Lower leg skin (tissue), 4 donors: ENCODE measurements around the gene STK38. TPM values are rescaled to one million over a fixed set of nuclear protein-coding genes. Genes with fewer than 3 reads are reported as not detected.
"Not testable (repeated sequence)": the region's sequence is repeated elsewhere in the genome, so short reads cannot be mapped to it uniquely, and the experiment has no call there.

ENCODE experiments used
- DNase-seq, 2 donors: peaks; one replicate each; pipeline ENCODE4 v3.0.0-alpha.2; 2019; ENCODE audit warnings: low spot score in 2 of 2
- H3K4me3 ChIP-seq: fragments of 200-600 bp; sonication (generic); 2 replicates; pipeline ENCODE4 v1.5.1; 2017; ENCODE audit warnings: mild to moderate bottlenecking, low read depth; ENCODE audit not compliant: poor library complexity, severe bottlenecking
- CTCF ChIP-seq, 3 donors: fragments of 450-650 bp; IDR thresholded peaks; one replicate each; pipeline ENCODE4 v1.5.1; 2016; ENCODE audit warnings: antibody characterized with exemption in 3 of 3, mild to moderate bottlenecking in 3 of 3, moderate library complexity in 2 of 3
- POLR2A ChIP-seq, 2 donors: fragments of 450-650 bp; IDR thresholded peaks; one replicate each; pipeline ENCODE4 v1.6.1; 2016 to 2017; ENCODE audit warnings: antibody characterized with exemption in 2 of 2, mild to moderate bottlenecking in 1 of 2, moderate library complexity in 1 of 2
- WGBS, 2 donors: methylation state at CpG; one replicate each; pipeline ENCODE4 v1.1.5; 2018; 5-methylcytosine and 5-hydroxymethylcytosine counted together
- intact Hi-C: fragments of 100-400 bp; cut with DNase I; formaldehyde crosslinking; loops from one replicate; pipeline ENCODE4 v1.15.0; 2023; ENCODE audit warnings: low total_unique reads
- total RNA-seq, 4 donors: library from RNA; depleted of rRNA; stranded (reverse); fragments of >200 nt; gene quantifications; one replicate each; pipeline ENCODE4 v1.1.0, GENCODE V29; 2016

Gene STK38
- total RNA-seq, 4 donors from 2014 or later: 27.1 to 37.4 (median 30.6) TPM

GRCh38 chr6:36580184-36580526, 32.9 kb upstream of the STK38 start:
- WGBS, 2 donors: 66 to 81% methylated on average over 8 of the region's 8 CpGs
- intact Hi-C loops: no loop called here
- H3K4me3 ChIP-seq: no peak overlapping the region
- DNase-seq: peak in 1 of 2 donors; percentile 61
- TF ChIP-seq CTCF (IDR thresholded peaks at IDR 0.05) (no peak), POLR2A (IDR thresholded peaks at IDR 0.05) (no peak)

- intact Hi-C loops: no loop called here
- H3K4me3 ChIP-seq: no peak overlapping the region
- no peak for TF ChIP-seq POLR2A (IDR thresholded peaks at IDR 0.05)
- no peak for TF ChIP-seq CTCF (IDR thresholded peaks at IDR 0.05)
- no peak for DNase-seq
- 92 to 100% methylated on average over 4 of the region's 4 CpGs for WGBS, 2 donors
These were observed 31.2 kb upstream of the STK38 start for GRCh38 chr6:36578431-36578830.

- no peak for TF ChIP-seq POLR2A (IDR thresholded peaks at IDR 0.05)
- TF ChIP-seq CTCF (IDR thresholded peaks at IDR 0.05): no peak
- intact Hi-C loops: no loop called here
- H3K4me3 ChIP-seq: no peak overlapping the region
- WGBS, 2 donors: 89 to 90% methylated on average over 5 of the region's 5 CpGs
- no peak for DNase-seq
These were observed 30.8 kb upstream of the STK38 start for GRCh38 chr6:36578030-36578429.

- peak in 1 of 2 donors; percentile 40 for DNase-seq
- 17 to 31% methylated on average over 2 of the region's 2 CpGs for WGBS, 2 donors
- H3K4me3 ChIP-seq: no peak overlapping the region
- TF ChIP-seq CTCF (IDR thresholded peaks at IDR 0.05): no peak
- TF ChIP-seq POLR2A (IDR thresholded peaks at IDR 0.05): no peak
- intact Hi-C loops: no loop called here
These were observed 30.0 kb upstream of the STK38 start for GRCh38 chr6:36577301-36577700.

- TF ChIP-seq POLR2A (IDR thresholded peaks at IDR 0.05): no peak
- TF ChIP-seq CTCF (IDR thresholded peaks at IDR 0.05): no peak
- WGBS, 2 donors: 87 to 90% methylated on average over 7 of the region's 7 CpGs
- H3K4me3 ChIP-seq: no peak overlapping the region
- intact Hi-C loops: no loop called here
- no peak for DNase-seq
These were observed 29.3 kb upstream of the STK38 start for GRCh38 chr6:36576578-36576977.

- intact Hi-C loops: no loop called here
- DNase-seq: no peak
- no peak overlapping the region for H3K4me3 ChIP-seq
- TF ChIP-seq POLR2A (IDR thresholded peaks at IDR 0.05) (no peak), CTCF (IDR thresholded peaks at IDR 0.05) (no peak)
These were observed 27.4 kb upstream of the STK38 start for GRCh38 chr6:36574679-36575078.

- H3K4me3 ChIP-seq, DNase-seq, intact Hi-C loops: not testable (repeated sequence)
- 89 to 94% methylated on average over 12 of the region's 12 CpGs for whole genome bisulfite sequencing, 2 donors
These were observed 25.4 kb upstream of the STK38 start for GRCh38 chr6:36572353-36573311.
